Body of pancreas (tissue), 4 donors: ENCODE data around the gene CACNA1E.

Source experiments
- CTCF ChIP-seq, 7 experiments: fragments of 450-650 bp in 4 of 7; fragments of 200-600 bp in 3 of 7; sonication (generic) in 3 of 7; IDR thresholded peaks; one replicate each; pipeline ENCODE4 v1.5.1; 2016 to 2019; ENCODE audit warnings: antibody characterized with exemption in 7 of 7
- POLR2A ChIP-seq, 3 donors: fragments of 450-650 bp; IDR thresholded peaks; one replicate each; pipeline ENCODE4 v1.6.1; 2016; ENCODE audit warnings: antibody characterized with exemption in 3 of 3, mild to moderate bottlenecking in 2 of 3

GRCh38 chr1:181685211-181685610 is 201.9 kb downstream of the CACNA1E start:
- TF ChIP-seq CTCF (IDR thresholded peaks at IDR 0.05) (no peak), POLR2A (IDR thresholded peaks at IDR 0.05) (no peak)
